GM06990 (cell line): ENCODE data around the gene OTOA.

Experiments
- DNase-seq: peaks from one replicate; pipeline ENCODE4 v3.0.0-alpha.2; 2011; ENCODE audit not compliant: insufficient read length; ENCODE audit errors: extremely low read depth
- H3K27me3 ChIP-seq: replicated peaks from 2 replicates; pipeline ENCODE4 v1.6.0; 2011; ENCODE audit warnings: low read length; ENCODE audit not compliant: control insufficient read depth, insufficient read depth
- H3K36me3 ChIP-seq: 2 replicates; pipeline ENCODE4 v1.5.1; 2011; ENCODE audit warnings: low read length; ENCODE audit not compliant: control insufficient read depth, insufficient read depth
- H3K4me3 ChIP-seq: replicated peaks from 2 replicates; pipeline ENCODE4 v1.5.1; 2011; ENCODE audit warnings: low read depth, mild to moderate bottlenecking, control low read depth, low read length
- CTCF ChIP-seq: IDR thresholded peaks from 2 replicates; pipeline ENCODE4 v1.5.1; 2011; ENCODE audit warnings: low read length, control low read depth, mild to moderate bottlenecking, inconsistent platforms; ENCODE audit not compliant: insufficient read depth, poor library complexity, severe bottlenecking

Gene OTOA

GRCh38 chr16:21620592-21620991, 43.2 kb upstream of the OTOA start:
- H3K4me3 ChIP-seq, result no peak overlapping the region
- H3K27me3 ChIP-seq, result no peaks in the 10 kb centered on the region
- DNase-seq, result no peak
- TF ChIP-seq CTCF, result no peak
- H3K36me3 ChIP-seq, result no peaks in the 10 kb centered on the region; the same call in 1 of the 2 replicates

GRCh38 chr16:21622545-21622944, 41.2 kb upstream of the OTOA start:
- Histone ChIP-seq H3K4me3 (no peak overlapping the region), H3K27me3 (no peaks in the 10 kb centered on the region), H3K36me3 (no peaks in the 10 kb centered on the region; the same call in 1 of the 2 replicates)
- no peak for DNase-seq
- TF ChIP-seq CTCF, result no peak

DNA sequence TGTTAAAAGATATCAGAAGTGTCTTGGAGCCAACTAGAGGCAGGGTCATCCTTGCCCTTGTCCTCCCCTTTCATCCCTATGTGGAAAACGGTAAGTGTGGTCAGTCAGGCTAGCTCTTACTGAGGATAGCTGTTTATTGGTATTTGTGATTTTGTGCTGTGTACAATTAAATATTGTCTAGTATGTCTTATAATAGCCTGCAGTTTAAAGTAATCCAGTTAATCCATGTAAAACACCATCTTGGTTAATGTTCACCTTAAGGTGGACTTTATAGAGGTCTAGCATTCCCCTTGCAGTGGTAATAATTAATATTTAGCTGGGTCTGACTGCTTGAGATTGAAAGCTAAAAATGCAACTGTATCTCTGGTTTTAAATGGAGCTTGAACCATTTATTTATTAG, 38.7 kb upstream of the OTOA start:
- no peaks in the 10 kb centered on the region; the same call in 1 of the 2 replicates for H3K36me3 ChIP-seq
- no peaks in the 10 kb centered on the region for H3K27me3 ChIP-seq
- no peak for DNase-seq

GRCh38 chr16:21626659-21627277, 37.0 kb upstream of the OTOA start:
- no peak for TF ChIP-seq CTCF
- no peak for DNase-seq
- Histone ChIP-seq H3K27me3 (no peaks in the 10 kb centered on the region), H3K4me3 (no peak overlapping the region), H3K36me3 (no peaks in the 10 kb centered on the region; the same call in 1 of the 2 replicates)

More for the DNA sequence above, 38.7 kb upstream of the OTOA start:
- H3K4me3 ChIP-seq, result no peak overlapping the region
- TF ChIP-seq CTCF, result no peak

- DNase-seq, result no peak
- no peak for TF ChIP-seq CTCF
- Histone ChIP-seq H3K4me3 (no peak overlapping the region), H3K36me3 (no peaks in the 10 kb centered on the region; the same call in 1 of the 2 replicates), H3K27me3 (no peaks in the 10 kb centered on the region)
Measured at GRCh38 chr16:21628121-21628726, 35.5 kb upstream of the OTOA start.
